GM19455 (cell line): ENCODE data around the gene BAD.
"Not testable (repeated sequence)": the region's sequence is repeated elsewhere in the genome, so short reads cannot be mapped to it uniquely, and the experiment has no call there.

Source experiments
- ATAC-seq: cut with Tn5 transposase; IDR thresholded peaks from one replicate; pipeline ENCODE4 v1.9.1; 2021; ENCODE audit not compliant: unreplicated experiment

The BAD gene

DNA sequence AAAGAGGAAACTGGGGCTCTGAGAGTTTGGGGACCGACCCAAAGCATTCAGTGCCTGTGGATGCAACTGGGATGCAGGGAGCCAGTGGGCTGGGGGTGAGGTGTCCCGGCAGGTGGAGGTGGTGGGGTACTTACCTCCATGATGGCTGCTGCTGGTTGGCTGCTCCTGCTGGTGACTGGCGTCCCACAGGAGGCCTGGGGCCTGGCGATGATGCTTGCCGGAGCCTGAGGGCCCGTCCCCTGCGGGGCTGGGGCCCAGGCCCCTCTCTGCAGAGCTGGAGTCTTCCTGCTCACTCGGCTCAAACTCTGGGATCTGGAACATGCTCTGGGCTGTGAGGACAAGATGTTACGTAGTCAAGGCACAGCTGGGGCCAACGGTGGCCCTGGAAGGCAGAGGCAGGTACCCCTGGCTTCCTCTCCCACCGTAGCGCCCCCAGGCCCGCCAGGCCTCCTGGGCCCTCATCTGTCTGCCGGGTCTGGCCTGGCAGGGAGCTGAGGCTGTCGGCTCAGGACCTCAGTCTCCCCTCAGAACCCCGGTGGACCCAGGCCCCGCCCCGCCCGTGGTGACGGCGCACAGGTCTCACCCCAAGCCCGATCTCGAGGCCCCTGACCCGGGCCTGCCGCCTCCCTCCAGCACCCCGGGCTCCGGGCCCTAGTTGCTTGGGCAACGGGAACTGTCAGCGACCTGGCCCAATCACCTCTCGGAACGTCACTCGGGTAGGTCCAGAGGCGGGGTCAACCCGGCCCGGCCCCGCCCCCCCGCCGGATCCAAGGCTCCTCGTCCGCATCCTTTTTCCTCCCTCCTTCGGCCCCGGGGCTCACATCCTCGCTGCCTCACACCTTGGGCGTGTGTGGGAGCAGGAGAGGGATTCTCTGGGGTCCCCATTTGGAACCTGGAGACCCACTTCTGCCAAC, at the start of gene BAD:
Gene BAD (minus strand): TSS at position 618 of the 914 bp plus-strand sequence. CDS start 297 bp downstream, at position 321.
- ATAC-seq = peak; percentile 71

DNA sequence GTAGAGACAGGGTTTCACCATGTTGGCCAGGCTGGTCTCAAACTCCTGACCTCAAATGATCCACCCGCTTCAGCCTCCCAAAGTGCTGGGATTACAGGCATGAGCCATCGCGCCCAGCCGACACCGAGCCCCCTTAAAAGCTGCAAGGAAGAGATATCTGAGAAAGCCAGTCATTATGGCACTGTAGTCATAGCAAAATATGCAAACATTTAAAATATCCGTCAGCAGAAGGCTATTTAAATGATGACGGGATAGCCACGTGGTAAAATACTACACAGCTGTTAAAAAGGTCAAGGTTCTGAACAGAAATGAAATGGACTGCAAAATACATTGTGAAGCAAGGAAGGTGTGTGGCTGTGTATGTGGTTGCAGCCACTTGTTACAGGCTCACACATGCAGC, 49.1 kb upstream of the BAD start:
- ATAC-seq = no peak

DNA sequence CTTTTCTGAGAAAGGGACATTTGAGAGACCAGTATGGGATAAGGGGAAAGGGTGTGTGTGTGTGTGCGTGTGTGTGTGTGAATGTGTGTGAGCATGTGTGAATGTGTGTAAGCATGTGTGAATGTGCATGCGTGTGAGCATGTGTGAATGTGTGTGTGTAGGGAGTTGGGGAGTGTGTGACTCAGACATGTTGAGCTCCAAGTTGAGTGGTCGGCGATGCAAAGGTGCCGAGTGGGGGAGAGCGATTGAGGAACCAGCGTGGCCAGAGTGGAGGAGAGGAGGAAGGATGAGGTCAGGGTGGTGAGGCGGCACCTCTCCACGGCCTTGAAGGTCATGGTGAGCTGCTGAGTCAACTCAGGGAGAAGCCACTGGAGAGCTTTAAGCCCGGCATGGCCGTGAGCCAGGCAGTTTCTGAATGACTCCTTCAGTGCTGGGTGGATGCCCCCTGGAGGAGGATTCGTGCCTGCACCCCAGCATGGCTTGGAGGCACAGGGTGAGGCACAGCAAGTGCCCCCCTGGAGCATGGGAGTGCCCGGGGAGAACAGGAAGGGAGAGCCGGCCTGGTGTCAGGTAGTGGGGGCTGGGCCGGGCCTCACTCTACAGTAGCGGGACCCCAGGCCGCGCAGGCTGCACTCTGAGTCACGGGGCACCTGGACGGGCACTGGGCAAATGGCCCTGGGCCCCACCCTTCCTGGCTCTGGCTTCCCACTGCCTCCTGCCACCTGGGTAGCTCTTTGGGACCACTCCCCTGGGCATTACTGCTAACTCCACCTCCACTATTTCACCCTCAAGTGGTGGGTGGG, 47.3 kb upstream of the BAD start:
- ATAC-seq = no peak

DNA sequence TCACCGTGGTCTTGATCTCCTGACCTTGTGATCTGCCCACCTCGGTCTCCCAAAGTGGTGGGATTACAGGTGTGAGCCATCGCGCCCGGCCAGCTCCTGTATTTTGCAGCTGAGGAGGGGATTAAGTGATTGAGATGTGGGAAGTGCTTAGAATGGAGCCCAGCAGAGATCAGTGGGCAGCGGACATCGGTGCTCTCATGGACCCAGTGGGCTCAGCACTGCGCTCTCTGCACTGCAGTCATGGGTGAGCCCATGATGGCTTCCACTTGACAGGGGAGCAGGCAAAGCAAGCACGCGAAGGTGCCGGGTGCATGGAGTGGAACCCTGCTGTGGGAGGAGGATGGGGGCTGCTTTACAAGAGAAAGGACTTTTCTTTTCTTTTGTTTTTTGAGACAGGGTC, 46.4 kb upstream of the BAD start:
- ATAC-seq = no peak

DNA sequence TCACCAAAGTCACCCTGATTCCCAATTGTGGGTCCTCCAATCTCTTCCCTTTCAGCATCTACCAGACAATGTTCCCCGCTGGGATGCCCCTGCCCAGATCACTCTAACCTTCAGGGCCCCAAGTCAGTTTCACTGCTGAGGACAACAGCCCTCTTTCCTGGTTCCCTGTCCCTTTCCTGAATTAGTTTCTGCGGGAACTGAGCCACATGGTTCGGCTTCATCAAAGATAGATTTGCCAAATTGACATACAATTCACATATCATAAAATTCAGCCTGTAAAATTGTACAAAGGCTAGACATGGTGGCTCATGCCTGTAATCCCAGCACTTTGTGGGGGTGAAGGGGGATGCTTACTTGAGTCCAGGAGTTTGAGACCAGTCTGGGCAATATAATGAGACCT, 43.5 kb upstream of the BAD start:
- no peak for ATAC-seq

DNA sequence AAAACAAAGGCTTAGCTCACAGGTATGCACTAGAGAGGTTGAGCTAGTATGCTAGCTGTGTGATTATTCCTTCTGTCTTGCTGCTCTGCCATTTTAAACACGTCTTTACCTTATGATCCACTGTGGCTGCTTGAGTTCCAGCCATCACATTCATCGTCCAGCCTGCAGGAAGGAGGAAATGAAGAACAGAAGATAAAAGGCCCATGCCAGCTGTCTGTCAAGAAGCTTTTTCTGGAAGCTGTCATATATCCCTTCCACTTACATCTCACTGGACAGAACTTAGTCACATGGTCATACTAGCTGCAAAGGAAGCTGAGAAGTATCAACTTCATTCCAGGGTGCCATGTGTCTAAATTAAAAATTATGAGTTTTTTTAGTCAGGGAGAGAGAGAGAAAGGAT, 42.9 kb upstream of the BAD start:
- no peak for ATAC-seq

DNA sequence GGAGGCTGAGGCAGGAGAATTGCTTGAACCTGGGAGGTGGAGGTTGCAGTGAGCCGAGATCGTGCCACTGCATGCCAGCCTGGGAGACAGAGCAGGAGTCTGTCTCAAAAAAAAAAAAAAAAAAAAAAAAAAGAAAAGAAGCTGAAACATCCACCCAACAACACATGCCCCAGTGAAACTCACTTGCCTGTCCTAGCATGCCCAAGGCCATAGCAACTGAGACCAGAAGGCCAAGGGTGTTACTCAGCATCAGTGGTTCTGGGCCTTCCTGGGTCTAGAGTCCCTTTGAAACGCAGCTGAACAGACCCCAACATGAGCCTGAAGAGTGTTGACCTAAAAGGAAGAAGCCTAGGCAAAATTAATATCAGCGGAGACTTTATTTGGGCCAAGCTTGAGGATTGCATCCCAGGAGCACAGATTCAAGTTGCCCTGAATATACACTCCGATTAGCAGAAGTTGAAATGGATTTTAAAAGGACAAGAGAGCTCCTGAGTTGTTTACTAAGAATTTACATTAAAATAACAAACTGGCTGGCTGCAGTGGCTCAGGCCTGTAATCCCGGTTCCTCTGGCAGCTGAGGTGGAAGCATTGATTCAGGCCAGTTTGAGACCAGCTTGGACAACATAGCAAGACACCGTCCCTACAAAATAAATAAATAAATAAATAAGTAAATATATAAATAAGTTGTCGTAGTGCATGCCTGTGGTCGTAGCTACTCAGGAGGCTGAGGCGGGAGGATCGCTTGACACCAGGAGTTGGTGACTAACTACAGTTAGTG, 40.4 kb upstream of the BAD start:
- no peak for ATAC-seq

DNA sequence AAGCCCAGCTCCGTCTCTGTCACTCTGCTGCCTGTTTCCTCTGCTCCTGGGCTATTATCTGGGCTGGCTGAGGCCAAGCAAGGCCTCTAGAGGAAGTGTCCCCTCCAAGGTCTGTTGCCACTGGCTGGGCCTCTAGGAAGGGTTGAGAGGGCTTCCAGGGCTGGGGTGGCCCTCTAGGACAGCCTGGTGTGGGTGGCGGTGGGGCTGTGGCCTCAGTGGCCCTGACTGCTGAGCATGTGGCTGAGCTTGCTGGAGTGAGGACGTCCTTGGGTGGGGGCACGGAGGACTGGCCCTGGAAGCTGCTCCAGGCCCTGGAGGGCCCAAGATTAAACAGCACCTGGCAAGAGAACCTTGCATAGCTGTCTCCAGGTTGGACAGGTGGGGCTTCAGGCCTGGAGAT, 39.5 kb upstream of the BAD start:
- not testable (repeated sequence) for ATAC-seq

DNA sequence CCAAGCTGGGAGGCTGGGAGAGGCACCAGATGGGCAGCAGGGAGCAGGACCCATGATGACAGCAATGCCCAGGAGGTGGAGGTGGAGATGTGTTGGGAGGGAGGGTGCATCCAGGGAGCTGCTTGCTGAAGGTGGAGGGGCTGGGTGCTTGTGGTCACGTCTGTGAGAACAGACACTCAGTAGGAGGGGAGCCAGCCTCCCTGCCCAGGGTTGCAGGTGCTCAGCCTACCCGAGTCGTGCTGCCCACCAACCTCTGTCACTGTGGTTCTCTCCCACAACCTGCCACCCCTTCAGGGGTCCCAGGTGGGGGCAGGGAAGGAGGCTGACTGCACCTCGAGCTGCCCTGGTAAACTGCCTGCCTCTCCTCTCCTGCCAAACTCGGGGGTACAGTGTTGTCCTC, 38.9 kb upstream of the BAD start:
- ATAC-seq = no peak

DNA sequence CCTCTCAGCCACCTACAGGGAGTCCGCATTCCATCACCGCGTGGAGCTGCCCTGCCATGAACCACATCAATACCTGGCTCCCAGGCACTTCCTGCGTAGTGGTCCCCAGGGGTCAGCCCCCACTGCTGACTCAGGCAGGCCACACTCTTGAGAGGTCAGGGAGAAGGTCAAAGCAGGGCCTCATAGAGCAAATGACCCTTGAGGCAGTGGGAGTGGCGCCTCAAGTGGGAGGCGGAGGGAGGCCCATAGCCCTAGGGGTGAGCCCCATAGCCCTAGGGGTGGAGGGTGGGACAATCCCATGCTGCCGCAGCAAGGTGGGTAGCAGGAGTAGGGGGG, 38.4 kb upstream of the BAD start:
- ATAC-seq = no peak

DNA sequence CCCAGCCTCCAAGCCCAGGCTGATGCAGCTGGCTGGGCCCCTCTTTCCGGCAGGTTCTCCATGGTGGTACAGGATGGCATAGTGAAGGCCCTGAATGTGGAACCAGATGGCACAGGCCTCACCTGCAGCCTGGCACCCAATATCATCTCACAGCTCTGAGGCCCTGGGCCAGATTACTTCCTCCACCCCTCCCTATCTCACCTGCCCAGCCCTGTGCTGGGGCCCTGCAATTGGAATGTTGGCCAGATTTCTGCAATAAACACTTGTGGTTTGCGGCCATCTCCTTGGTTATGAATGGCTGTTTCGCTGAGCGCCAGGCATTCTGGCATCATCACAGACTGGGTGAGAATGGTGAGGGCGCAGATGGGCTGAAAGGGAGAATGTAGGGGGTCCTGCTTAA, 37.1 kb upstream of the BAD start:
- no peak for ATAC-seq

DNA sequence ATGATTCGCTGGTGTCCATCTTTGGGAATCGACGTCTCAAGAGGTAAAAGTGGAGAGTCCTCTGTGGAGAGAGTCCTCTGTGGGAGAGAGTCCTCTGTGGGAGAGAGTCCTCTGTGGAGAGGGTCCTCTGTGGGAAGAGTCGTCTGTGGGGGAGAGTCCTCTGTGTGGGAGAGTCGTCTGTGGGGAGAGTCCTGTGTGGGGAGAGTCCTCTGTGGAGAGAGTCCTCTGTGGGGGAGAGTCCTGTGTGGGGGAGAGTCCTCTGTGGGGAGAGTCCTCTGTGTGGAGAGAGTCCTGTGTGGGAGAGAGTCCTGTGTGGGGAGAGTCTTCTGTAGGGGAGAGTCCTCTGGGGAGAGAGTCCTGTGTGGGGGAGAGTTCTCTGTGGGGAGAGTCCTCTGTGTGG, 36.6 kb upstream of the BAD start:
- no peak for ATAC-seq

DNA sequence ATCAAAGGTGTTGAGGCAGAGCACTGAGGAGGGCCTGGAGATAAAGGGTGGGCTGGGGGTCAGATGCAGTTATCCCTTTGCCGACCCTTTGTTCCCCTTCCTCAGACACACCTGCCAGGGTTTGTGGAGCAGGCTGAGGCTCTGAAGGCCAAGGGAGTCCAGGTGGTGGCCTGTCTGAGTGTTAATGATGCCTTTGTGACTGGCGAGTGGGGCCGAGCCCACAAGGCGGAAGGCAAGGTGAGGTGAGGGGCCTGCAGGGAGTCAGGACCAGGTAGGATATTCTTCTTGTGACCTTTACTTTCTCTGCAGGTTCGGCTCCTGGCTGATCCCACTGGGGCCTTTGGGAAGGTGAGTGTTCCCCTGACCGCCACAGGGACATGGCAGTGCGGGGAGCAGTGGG, 36.1 kb upstream of the BAD start:
- ATAC-seq = no peak

DNA sequence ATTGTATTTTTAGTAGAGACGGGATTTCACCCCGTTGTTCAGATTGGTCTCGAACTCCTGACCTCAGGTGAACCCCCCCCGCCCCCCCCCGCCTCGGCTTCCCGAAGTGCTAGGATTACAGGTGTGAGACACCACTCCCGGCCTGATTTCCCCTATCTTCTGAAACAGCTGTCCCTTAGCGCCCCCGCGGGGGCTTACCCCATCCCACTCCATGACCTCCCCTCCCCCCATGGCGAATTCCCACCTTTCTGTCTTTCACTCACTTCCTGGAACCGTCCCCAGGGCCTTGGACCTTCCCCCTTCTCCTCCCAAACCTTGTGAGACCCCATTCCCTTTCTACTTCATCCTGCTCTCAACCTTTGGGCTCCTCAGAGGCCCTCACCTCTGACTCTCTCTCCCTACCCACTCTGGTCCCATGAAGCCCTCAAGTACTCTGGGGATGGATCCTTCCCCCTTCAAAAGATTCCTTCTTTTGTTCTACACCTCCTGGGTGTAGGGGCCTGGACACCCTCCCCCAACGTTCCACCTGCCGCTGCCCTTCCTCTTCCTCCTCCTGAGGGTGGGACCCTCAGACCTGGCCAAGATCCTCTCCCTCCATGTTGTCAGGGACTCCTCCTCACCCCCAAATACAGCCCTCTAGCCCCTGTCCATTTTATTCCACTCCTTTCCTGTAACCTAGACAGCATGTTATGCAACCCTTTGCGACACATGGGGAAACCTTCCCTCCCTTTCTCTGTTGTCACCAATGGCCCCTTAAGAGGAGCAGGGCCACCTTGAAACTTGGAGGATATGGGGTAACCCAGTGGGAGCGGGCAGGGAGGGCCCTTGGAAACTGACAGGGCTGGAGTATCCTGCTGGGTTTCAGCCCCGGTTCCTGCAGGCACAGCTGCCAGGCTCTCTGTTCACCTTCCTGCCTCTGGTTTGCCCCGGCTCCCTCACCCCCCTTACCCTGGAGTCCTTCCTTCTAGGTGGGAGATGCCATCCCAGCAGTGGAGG, 34.6 kb upstream of the BAD start:
- ATAC-seq = no peak

DNA sequence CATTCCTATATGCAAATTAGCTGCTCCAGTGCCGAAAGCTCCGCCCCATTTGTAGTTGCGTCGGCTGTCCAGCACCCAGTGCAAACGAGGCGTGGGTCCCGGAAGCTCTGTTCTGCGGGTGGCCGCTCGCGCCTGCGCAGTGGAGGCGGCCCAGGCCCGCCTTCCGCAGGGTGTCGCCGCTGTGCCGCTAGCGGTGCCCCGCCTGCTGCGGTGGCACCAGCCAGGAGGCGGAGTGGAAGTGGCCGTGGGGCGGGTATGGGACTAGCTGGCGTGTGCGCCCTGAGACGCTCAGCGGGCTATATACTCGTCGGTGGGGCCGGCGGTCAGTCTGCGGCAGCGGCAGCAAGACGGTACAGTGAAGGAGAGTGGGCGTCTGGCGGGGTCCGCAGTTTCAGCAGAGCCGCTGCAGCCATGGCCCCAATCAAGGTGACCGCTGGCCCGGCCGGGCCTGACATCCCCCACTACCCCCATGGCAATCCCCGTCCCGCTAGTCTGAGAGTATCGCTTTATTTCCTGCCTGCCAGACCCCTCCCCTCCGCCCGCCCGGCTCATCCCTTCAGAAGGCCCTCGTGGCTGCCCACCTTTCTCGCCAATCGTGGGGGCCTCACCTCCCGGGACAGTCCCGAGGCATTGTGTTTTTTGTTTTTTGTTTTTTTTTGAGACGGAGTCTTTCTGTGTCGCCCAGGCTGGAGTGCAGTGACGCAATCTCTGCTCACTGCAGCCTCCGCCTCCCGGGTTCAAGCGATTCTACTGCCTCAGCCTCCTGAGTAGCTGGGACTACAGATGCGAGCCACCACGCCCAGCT, 33.7 kb upstream of the BAD start, which contains the start of gene PRDX5:
Gene PRDX5 (plus strand): TSS at position 161 of the 805 bp plus-strand sequence. CDS start 95 bp downstream, at position 256.
- ATAC-seq = peak; percentile 60

DNA sequence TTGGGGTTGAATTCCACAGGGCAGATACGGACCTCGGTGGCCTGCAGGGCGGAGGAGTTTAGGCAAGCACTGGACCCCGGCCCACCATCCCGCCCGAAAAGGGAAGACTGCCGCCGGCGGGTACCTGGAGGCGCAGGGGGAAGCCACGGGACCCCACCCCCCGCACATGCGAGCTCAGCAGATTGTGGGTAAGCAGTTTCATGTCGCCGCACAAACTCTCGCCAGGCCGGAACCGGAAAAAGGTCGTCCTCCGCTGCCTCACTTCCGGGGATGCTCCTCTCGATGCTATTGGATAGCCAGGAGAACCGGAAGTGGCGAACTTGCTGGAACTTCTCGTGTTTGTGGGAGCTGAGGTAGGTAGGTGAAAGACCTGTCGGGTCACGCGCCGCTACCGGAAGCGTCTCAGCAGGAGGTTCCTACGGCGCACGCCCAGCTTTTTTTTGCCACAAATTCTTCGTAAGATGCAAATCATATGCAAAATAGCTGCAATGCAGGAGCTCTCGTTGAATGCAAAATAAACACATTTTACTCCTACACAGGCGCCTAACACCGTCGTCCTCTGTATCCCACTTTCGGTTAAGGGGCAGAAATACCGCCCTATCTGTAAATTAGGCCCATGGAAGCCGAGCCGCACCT, 33.0 kb upstream of the BAD start, which contains the start of gene TRMT112:
Gene TRMT112 (minus strand): TSS at position 235 of the 636 bp plus-strand sequence. CDS start 33 bp downstream, at position 202.
- peak; percentile 64 for ATAC-seq

DNA sequence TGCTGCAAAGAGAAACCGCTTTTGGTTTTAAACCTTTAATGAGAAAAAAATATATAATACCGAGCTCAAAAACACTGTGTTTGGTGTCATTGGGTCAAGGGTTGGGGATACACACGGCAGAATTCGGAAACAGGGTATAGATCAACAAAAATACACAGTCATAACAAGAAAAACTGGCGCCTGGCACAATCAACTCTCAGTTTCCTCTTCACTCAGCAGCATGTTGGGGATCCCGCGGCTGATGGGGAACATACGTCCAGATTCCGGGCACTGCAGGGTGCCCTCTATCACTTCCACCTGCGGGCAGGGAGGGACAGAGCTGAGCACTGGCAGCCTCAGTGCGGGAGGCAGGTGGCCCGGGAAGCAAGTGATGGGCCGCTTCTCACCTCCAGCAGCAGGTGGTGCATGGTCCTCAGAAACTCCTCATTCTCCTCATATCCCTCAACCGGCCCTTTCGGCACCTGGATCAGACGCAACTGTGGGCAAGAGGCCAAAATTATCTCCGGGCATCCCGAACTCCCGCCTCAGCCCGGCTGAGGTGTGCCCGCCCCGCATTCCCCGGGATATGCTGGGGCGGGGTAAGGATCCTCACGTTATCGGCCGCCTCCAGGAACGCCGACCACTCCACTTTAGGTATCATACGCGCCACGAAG, 32.3 kb upstream of the BAD start:
- no peak for ATAC-seq
